Esophagus muscularis mucosa (tissue), 4 donors: ENCODE data around the gene STARD13. TPM values are rescaled to one million over a fixed set of nuclear protein-coding genes. Genes with fewer than 3 reads are reported as not detected.

Source experiments
- DNase-seq: peaks from one replicate; pipeline ENCODE4 v3.0.0-alpha.2; 2017; ENCODE audit errors: extremely low spot score
- H3K27ac ChIP-seq, 4 donors: fragments of 200-600 bp; sonication (generic); replicated peaks in 1 of 4; 1 replicate in 3 of 4; 2 replicates in 1 of 4; pipeline ENCODE4 v1.5.1; 2016 to 2019; ENCODE audit warnings: mild to moderate bottlenecking in 1 of 4
- H3K27me3 ChIP-seq, 4 donors: fragments of 200-600 bp; sonication (generic); one replicate each; pipeline versions ENCODE4 v1.5.1 to v1.6.0; 2016 to 2019
- H3K36me3 ChIP-seq, 4 donors: fragments of 200-600 bp; sonication (generic); one replicate each; pipeline ENCODE4 v1.5.1; 2016 to 2019
- H3K4me1 ChIP-seq, 4 donors: fragments of 200-600 bp; sonication (generic); one replicate each; pipeline ENCODE4 v1.5.1; 2016 to 2019
- H3K4me3 ChIP-seq, 4 donors: fragments of 200-600 bp; sonication (generic); 1 replicate in 2 of 4; 2 replicates in 2 of 4; pipeline ENCODE4 v1.5.1; 2016 to 2019; ENCODE audit warnings: mild to moderate bottlenecking in 4 of 4, moderate library complexity in 1 of 4
- H3K9me3 ChIP-seq, 4 donors: fragments of 200-600 bp; sonication (generic); 1 replicate in 3 of 4; 2 replicates in 1 of 4; pipeline ENCODE4 v1.5.1; 2016 to 2019
- CTCF ChIP-seq, 3 experiments: fragments of 200-600 bp in 2 of 3; fragments of 450-650 bp in 1 of 3; sonication (generic) in 2 of 3; IDR thresholded peaks; one replicate each; pipeline ENCODE4 v1.5.1; 2017 to 2019; ENCODE audit warnings: antibody characterized with exemption in 3 of 3, mild to moderate bottlenecking in 2 of 3, moderate library complexity in 1 of 3
- EP300 ChIP-seq: sonication (generic); formaldehyde crosslinking; IDR thresholded peaks from one replicate; pipeline ENCODE4 v1.6.1; 2017; ENCODE audit warnings: antibody characterized with exemption
- POLR2A ChIP-seq: fragments of 450-650 bp; IDR thresholded peaks from one replicate; pipeline ENCODE4 v1.6.1; 2017; ENCODE audit warnings: antibody characterized with exemption, moderate library complexity, mild to moderate bottlenecking, low read depth
- POLR2AphosphoS5 ChIP-seq, 2 donors: sonication (generic); formaldehyde crosslinking; IDR thresholded peaks; one replicate each; pipeline ENCODE4 v1.6.1; 2017; ENCODE audit warnings: antibody characterized with exemption in 2 of 2
- WGBS: methylation state at CpG from one replicate; pipeline ENCODE4 v1.1.5; 2018; 5-methylcytosine and 5-hydroxymethylcytosine counted together
- intact Hi-C: fragments of 100-400 bp; cut with DNase I; formaldehyde crosslinking; loops from one replicate; pipeline ENCODE4 v1.15.1; 2023
- total RNA-seq, 4 donors: library from RNA; depleted of rRNA; stranded (reverse); fragments of >200 nt; gene quantifications; one replicate each; pipeline versions ENCODE4 v1.1.0 to v1.2.1, GENCODE V29; 2016

Gene STARD13
- total RNA-seq, 4 donors from 2014 or later: 44.9 to 59.2 (median 56.2) TPM

GRCh38 chr13:33290421-33290965, 4.9 kb upstream of the STARD13 start:
- Histone ChIP-seq H3K4me1 (peaks cover 25 to 52% (median 45%) of the 10 kb centered on the region in 4 donors), H3K27me3 (no peaks in the 10 kb centered on the region), H3K9me3 (no peaks in the 10 kb centered on the region), H3K4me3 (no peak overlapping the region), H3K36me3 (no peaks in the 10 kb centered on the region), H3K27ac (peak overlapping the region; percentile 30 to 71 (median 61))
- 81% methylated on average over 3 of the region's 3 CpGs for WGBS
- DNase-seq: no peak
- TF ChIP-seq CTCF (IDR thresholded peaks at IDR 0.05) (no peak), EP300 (no peak), POLR2AphosphoS5 (IDR thresholded peaks at IDR 0.05) (no peak), POLR2A (no peak)
- intact Hi-C loops: no loop called here

DNA sequence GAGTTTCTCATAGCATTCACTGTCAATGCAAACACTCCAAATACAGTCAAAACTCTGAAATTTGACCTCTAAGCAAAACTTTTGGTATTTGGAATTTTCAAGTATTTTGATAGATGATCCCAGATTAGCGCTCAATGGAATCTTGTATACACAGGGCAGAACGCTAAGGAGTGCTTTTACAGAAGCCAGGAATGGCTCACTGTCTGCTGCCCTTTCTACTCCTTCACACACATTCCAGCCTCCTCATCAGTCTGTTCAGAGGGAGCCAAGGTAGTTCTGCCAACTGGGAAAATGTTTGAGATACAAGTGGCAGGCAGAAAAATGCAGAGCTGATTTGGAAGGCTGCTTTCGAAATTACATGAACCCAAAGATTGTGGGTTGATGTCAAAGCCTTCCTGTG, 4.4 kb upstream of the STARD13 start:
- intact Hi-C loops: loop anchor here (5.0 kb wide), 2 partner anchors 57 to 63 kb away; no protein-coding TSS in a partner anchor
- H3K4me1 ChIP-seq: peaks cover 25 to 52% (median 45%) of the 10 kb centered on the region in 4 donors
- H3K9me3 ChIP-seq: no peaks in the 10 kb centered on the region
- H3K27me3 ChIP-seq: no peaks in the 10 kb centered on the region
- peak overlapping the region; percentile 30 to 71 (median 61) for H3K27ac ChIP-seq
- no peak for DNase-seq
- WGBS: 40% methylated on average over 3 of the region's 3 CpGs
- no peak overlapping the region for H3K4me3 ChIP-seq
- no peaks in the 10 kb centered on the region for H3K36me3 ChIP-seq
- no peak for TF ChIP-seq EP300
- TF ChIP-seq POLR2AphosphoS5 (IDR thresholded peaks at IDR 0.05): no peak
- no peak for TF ChIP-seq CTCF (IDR thresholded peaks at IDR 0.05)
- TF ChIP-seq POLR2A: no peak

GRCh38 chr13:33287142-33287882, 1.8 kb upstream of the STARD13 start:
- peak overlapping the region; percentile 91 to 94 (median 92) for H3K27ac ChIP-seq
- TF ChIP-seq POLR2AphosphoS5 (IDR thresholded peaks at IDR 0.05) (peak in 1 of 2 donors; percentile 58), EP300 (no peak)
- intact Hi-C loops: loop anchor here (5.0 kb wide), 2 partner anchors 60 kb away; no protein-coding TSS in a partner anchor
- H3K36me3 ChIP-seq: no peaks in the 10 kb centered on the region
- no peaks in the 10 kb centered on the region for H3K27me3 ChIP-seq
- DNase-seq: no peak
- WGBS: 82% methylated on average over 15 of the region's 15 CpGs
- peaks cover 35 to 67% (median 53%) of the 10 kb centered on the region in 4 donors for H3K4me1 ChIP-seq
- H3K9me3 ChIP-seq: no peaks in the 10 kb centered on the region
- no peak overlapping the region for H3K4me3 ChIP-seq

DNA sequence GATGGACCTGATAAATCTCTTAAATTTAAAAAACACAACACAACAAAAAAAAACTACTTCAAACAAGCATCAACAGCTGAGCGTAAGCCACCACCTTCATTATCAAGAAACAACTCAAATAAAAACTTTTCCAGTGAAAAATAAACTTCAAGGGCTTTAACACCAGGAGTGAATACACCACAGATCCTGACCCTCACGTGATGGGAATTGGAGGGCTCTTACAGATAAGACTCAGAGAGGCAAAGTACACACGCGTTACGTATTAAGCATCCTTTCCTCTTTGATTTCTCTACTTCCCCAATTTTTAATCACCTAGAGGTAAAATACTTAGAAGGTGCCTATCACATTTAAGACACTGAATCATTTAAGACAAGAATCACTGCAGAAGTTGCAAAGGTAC, 573 bp upstream of the STARD13 start:
- no peaks in the 10 kb centered on the region for H3K27me3 ChIP-seq
- peaks cover 41 to 74% (median 63%) of the 10 kb centered on the region in 4 donors for H3K4me1 ChIP-seq
- no peak for DNase-seq
- peak overlapping the region; percentile 91 to 94 (median 92) for H3K27ac ChIP-seq
- intact Hi-C loops: loop anchor here (5.0 kb wide), 2 partner anchors 59 to 61 kb away; no protein-coding TSS in a partner anchor
- no peaks in the 10 kb centered on the region for H3K36me3 ChIP-seq
- H3K9me3 ChIP-seq: no peaks in the 10 kb centered on the region
- H3K4me3 ChIP-seq: peak overlapping the region; percentile 68 to 77 (median 72)
- TF ChIP-seq POLR2AphosphoS5 (IDR thresholded peaks at IDR 0.05) (no peak), CTCF (IDR thresholded peaks at IDR 0.05) (no peak), POLR2A (no peak), EP300 (no peak)
- 13% methylated on average over 5 of the region's 5 CpGs for WGBS

GRCh38 chr13:33284916-33285315, 639 bp downstream of the STARD13 start:
- peaks cover 40 to 74% (median 63%) of the 10 kb centered on the region in 4 donors for H3K4me1 ChIP-seq
- 7% methylated on average over 6 of the region's 6 CpGs for WGBS
- no peaks in the 10 kb centered on the region for H3K27me3 ChIP-seq
- DNase-seq: no peak
- intact Hi-C loops: loop anchor here (5.0 kb wide), 2 partner anchors 58 to 62 kb away; no protein-coding TSS in a partner anchor
- peak overlapping the region; percentile 91 to 94 (median 92) for H3K27ac ChIP-seq
- H3K36me3 ChIP-seq: no peaks in the 10 kb centered on the region
- no peak for TF ChIP-seq CTCF (IDR thresholded peaks at IDR 0.05)
- H3K9me3 ChIP-seq: no peaks in the 10 kb centered on the region
- H3K4me3 ChIP-seq: peak overlapping the region; percentile 68 to 77 (median 72)
